ENCODE measurements around the gene GPR160.

Gene GPR160

DNA sequence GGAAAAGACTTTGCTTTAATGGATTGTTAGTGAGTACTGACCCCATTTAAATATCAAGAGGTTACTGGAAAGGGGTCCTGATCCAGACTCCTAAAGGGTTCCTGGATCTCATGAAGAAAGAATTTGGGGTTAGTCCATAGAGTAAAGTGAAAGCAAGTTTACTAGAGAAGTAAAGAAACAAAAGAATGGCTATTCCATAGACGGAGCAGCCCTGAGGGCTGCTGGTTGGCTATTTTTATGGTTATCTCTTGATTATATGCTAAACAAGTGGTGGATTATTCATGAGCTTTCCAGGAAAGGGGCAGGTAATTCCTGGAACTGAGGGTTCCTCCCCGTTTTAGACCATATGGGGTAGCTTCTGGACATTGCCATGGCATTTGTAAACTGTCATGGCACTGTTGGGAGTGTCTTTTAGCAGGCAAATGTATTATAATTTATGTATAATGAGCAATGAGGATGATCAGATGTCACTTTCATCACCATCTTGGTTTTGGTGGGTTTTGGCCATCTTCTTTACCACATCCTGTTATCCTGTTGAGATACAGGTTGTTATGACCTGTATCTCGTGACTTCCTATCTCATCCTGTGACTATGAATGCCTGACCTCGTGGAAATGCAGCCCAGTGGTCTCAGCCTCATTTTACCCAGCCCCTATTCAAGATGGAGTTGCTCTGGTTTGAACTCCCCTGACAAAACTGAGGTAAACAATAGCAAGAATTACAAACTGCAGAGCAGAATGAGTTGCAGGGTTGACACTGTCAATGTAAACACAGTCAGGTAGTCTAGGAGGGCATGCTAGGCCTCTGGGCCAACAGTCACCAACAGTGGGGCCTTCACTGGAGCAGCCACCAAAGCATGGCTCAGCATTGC is 10.3 kb upstream of the GPR160 start:
- no peak for DNase-seq (ENCODE audit: low read depth in 3 of 3, low spot score in 1 of 3)

DNA sequence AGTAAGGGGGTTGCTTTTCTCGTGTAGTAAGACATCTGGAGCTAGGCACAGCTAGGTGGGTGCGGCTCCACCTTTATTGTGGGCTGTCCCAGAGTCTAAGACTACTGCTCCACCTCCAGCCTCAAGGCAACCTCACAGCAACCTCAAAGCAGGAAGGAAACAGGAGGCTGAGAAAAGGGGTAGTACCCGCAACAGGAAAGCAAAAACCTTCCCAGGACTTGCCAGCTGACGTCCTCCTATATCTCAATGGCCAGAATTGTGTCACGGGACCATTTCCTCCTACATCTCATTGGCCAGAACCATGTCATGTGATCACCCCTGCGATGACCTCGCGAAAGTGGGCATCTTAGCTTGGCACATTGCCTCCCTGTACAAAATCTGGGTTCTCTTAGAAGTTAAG is 4.3 kb upstream of the GPR160 start:
- peak in 1 of 3 donors; percentile 16 for DNase-seq (ENCODE audit: low read depth in 3 of 3, low spot score in 1 of 3)

DNA sequence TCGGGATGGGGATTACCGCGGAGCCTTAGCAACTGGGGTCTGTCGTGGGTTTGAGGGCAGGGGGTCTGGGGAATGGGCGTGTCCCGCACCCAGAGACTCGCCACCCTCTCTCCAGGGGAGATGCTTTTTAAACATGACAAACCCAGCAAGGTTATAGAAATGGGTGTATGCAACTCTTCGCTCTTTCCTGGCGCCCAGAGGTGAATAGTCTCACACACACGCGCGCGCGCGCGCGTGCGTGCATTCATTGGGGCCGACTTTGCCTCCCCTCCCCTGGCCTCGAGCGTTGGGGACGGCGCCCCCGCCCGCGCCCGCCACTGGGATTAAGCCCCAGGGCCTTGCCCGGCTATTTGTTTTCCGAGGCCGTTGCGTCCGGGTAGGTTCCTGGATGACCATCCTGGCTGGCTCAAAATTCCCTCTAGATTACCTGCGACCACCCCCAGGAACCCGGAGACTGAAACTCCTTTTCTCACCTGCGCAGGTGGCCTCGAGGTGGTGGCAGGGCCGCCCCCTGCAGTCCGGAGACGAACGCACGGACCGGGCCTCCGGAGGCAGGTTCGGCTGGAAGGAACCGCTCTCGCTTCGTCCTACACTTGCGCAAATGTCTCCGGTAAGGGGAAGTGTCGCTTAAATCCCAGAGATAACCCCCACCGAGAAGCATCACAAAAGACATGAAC is 777 bp downstream of the GPR160 start:
- no peak for DNase-seq (ENCODE audit: low read depth in 3 of 3, low spot score in 1 of 3)

DNA sequence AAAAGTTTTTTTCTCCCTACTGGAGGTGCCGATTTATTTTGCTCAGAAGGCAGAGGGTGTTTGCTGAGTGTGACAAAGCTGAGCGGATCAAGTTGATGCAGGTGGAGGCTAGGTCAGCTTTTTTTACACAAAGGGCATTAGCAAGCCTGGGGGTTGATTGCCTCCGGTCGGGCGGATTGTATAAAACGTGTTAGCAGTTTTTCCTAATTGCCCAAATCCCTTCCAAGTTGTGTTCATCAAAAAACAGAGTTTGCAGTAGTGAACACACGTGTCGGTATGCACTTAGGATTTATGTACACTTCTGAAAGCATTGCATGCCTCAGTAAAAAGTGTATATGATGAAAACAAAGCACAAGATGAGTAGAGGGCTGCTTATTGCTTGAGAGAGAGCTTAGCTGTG is 2.6 kb downstream of the GPR160 start:
- DNase-seq (ENCODE audit: low read depth in 3 of 3, low spot score in 1 of 3): no peak

DNA sequence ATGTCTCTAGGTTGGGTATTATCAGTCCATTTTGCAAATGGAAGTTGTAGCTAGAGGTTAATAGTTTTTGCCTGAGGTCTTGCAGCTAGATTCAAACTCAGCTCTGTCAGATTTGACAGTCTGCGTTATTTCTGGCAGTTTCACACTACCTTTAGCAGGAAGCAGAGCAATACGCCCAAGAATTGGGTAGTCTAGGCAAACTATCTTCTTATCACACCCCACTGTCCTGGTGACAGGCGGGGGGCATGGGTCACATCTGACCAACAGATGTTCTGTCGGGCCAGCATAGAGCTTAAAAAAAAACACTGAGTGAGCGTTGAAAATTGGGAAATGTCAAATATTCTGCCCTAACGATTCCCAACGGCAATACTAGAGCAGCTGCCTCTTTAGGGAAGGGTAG is 5.7 kb downstream of the GPR160 start:
- no peak for DNase-seq (ENCODE audit: low read depth in 3 of 3, low spot score in 1 of 3)

DNA sequence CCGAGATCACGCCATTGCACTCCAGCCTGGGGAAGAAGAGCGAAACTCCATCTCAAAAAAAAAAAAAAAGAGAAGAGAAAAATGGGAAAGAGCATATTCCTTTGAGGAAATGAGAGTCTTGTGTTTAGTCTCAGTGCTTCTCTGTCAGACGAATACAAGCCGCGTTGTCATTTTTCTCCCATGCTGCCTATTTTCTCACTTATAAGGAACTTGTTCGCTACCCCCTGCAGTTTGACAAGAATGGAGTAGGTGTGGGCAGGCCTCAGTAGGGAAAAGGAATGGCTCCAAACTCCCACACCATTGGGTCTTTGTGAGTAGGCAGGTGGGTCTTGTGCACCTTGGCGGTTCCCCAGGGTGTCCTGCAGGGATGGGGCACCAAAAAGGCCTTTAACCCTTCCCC is 6.5 kb downstream of the GPR160 start:
- no peak for DNase-seq (ENCODE audit: low read depth in 3 of 3, low spot score in 1 of 3)

DNA sequence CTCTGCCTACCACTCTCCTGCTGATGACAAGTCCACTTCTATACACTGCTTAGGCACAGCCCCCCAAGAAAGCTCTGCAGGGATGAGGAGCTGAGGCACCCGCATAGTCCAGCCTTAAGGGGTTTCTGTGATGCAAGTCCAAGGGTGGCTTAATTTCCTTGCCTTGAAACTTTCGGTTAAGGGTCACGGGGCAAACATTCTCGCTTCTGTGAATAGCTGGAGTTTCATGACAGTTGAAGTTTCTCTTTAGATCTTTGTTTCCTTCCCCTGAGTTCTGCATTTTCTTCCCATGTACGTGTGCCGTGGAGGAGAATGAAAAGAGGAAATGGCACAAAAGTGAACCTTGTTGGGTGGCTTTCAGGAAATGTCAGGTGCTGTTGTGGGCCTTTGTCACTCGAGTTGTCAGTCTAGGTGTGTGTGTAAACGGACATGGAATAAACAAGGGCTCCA is 7.0 kb downstream of the GPR160 start:
- no peak for DNase-seq (ENCODE audit: low read depth in 3 of 3, low spot score in 1 of 3)

DNA sequence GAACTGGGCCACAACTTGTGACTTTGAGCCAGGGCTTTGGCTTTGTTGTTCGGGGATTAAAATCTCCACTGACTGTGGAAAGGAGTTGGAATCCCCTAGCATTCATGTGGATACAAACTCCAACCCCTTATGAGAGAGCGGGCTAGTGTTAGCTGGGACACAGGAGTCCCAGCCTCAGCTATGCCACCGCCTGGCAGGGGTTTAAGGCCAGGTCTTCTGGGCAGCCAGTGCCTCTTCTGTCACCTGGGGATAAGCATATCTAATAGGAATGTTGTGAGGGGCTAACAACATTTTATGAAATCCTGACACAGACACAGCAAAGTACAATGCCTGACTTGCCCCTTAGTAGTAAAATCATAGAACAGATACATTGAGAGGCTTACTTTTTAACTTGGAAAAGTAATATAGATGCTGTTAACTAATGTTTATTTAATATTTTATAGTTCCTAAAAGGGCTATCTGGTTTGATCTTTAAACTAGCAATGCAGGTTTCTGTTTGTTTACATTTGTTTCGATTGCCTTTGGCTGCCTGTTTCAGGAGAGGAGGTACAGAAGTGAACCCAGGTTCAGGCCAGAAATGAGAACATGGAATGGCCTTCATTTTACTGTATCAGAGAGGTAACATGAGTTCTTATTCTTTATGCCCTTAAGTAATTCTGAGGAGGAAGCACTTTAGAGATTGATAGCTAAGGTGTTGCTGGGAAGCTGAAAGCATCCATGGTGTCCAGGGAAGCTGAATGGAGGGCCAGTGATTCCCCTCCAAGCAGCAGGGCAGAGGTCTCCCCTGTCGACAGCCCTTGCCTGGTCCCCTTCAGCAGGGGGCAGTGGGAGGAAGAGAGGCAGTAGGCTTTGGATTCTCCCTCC is 8.7 kb downstream of the GPR160 start:
- DNase-seq (ENCODE audit: low read depth in 3 of 3, low spot score in 1 of 3): no peak

DNA sequence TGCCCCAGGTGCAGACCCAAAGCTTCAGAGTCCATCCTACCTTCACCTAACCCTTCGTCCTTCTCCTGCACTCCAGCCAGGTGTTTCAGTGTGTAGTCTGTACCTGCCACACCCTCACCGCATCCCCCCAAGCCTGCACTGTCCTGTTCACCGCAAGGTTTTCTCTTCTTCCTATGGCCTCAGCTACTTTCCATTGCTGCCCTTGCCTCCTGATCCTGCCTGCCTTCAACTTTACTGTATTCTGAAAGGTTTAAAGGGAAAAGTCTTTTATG is 9.3 kb downstream of the GPR160 start:
- no peak for DNase-seq (ENCODE audit: low read depth in 3 of 3, low spot score in 1 of 3)

DNA sequence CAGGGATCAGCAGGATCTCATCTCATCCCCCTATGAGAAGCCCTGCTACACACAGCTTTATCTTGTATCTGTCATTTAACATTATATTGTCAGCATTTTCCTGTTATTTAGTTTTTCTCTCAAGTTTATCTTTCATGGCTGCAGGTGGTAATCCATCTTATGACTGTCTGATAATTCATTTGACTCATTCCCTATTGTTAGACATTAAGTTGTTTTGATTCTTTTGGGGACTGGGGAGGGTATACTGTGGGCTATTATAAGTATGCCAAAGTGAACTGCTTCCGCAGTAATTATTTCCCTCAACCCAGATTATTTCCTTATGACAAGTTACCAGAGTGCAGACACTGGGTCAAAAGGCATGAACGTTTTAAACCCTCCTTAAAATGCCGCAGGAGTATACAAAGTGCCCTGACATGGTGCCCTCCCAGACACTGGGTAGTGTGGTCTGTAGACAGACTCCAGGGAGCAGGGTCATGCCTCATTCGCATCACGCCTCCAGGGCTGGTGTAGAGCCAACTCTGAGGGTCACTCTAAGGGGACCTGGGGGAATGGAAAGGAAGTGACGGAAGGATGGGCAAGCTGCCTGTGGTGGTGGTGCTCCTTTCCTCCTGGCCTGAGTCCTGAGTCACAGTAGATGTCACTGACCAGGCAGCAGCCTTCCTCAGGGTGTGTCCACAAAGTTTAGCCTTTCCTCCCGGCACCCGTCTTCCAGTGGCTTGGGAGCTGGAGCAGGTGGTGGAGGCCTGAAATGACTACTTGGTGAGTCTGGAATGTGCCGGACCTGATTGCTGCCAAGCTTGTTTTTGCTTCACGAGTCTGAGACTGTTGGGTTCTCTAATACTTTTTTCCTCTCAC is 11.6 kb downstream of the GPR160 start:
- no peak for DNase-seq (ENCODE audit: low read depth in 3 of 3, low spot score in 1 of 3)

DNA sequence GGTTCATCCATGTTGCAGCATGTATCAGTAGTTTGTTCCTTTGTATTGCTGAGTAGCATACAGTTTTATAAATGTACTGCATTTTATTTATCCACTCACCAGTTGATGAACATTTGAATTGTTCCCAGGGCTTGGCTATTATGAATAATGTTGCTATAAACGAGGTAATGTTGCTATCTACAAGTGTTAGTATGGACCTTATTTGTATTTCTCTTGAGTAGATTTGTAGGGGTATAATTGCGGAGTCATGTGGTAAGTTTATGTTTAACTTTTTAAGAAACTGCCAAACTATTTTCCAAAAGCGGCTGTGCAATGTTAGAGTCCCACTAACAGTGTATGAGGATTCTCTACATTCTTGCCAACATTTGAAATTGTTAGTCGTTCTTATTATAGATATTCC is 13.0 kb downstream of the GPR160 start:
- no peak for DNase-seq (ENCODE audit: low read depth in 3 of 3, low spot score in 1 of 3)

DNA sequence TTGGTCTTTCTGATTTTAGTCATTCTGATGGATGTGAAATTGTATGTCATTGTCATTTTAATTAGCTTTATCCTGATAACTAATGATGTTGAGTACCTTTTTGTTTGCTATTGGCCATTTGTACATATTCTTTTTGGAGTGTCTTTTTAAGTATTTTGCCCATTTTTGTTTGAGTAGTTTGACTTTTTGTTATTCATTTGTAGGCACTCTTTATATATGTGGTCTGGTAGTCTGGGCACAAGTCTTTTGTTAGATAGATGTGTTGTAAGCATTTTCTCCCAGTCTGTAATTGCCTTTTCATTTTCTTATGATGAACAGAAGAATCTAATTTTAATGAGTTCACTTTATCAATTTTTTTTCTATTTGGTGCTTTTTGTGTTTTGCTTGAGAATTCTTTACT is 14.6 kb downstream of the GPR160 start:
- DNase-seq (ENCODE audit: low read depth in 3 of 3, low spot score in 1 of 3): no peak

DNA sequence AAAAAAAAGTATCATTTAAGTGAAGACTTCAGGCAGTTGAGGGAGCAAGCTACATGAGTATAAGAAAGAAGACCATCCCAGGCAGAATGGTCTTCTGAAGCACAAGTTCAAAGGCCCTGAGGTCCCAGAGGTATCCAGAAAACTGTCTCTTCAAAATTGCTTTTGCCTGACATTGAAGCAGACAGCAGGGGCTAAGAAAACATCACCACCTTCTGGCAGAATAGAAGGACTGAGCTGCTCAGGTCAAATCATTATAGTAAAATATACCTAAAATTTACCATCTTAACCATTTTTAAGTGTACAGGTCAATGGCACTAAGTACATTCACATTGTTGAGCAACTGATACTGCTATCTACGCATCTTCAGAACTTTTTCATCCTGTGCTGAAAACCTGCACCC is 16.4 kb downstream of the GPR160 start:
- DNase-seq (ENCODE audit: low read depth in 3 of 3, low spot score in 1 of 3): no peak

DNA sequence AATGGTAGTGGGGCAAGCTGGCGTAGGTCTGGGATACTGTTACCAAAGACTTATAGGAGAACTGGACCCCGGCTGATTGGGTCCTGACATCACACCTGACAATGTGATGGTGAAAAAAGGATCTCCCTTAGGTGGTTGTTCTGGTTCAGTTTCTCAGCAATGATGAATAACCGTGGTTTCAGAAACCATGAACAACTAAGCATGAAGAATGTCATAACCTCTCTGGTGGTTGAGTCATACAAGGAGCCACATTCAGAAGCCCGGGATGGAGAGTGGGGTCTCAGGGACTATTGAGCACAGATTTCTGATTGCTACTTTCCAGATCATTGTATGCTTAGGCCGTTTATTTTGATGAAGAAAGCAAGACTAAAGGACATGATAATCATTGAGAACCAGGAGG is 17.4 kb downstream of the GPR160 start:
- DNase-seq (ENCODE audit: low read depth in 3 of 3, low spot score in 1 of 3): no peak

DNA sequence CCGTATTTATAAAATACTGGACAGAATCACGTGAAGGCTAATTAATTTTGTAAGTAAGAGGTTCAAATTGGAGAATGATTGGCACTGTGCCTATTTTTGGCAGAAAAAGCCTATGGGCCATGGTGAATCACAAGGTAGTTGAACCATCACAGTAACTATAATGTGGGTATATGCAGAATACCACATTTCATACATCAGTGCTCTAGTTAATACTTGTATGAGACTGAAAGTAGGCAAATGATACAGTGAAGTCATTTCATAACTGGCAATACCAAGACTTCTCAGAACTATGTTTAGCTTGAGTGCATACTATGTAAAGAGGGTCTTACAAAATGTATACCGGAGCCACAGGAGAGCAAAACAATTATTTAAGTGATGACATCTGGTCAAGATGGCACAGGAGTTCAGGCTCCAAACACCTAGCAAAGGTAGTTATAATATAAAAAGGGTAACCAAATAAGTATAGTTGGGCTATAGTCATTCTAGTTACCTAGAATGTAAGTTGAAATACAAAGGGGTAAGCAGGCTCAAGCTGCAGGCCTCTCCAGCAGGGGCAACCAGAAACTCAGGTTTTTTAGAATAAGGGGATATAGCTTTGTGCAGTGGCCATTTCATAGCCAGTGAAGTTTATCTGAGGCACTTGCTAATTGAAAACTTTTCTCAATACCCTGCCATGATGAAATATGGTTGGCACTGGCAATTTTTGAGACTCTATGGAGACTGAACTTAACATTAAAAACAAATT is 19.1 kb downstream of the GPR160 start:
- DNase-seq (ENCODE audit: low read depth in 3 of 3, low spot score in 1 of 3): no peak

DNA sequence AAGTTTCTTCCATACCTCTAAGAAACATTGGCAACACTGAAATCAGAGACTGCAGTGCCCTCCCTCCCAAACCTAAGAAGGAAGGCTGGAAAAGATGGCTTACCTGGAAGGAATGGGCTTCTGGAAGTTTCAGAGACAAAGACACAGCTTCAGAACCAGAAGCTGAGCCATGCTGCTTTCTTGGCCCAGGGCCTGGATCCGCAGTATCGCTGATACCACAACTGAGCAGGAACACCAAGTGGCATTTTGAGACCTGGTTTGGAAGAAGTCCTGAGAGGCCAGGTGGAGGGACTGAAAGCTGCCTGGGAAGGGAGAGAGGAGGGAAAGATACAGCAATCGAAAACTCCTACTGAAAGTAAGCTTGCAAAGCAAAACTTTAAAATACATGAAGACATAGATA is 19.8 kb downstream of the GPR160 start:
- DNase-seq (ENCODE audit: low read depth in 3 of 3, low spot score in 1 of 3): no peak

DNA sequence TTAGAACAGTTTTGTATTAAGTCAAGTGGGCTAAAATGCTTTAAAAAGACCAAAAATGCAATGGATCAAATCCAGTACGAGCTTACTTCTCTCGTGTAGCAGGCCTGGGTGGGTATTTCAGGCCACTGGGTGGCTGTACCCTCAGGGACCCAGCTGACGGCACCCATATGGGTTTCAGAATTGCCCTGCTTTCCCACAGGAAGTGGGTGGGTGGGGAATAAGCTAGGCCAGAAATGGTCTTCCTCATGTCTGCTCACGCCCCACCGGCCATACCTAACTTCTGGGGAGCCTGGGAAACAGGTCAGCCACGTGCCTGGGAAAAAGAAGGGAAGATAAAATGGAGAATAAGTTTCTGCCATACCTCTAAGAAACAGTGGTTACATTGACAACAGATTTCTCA is 20.3 kb downstream of the GPR160 start:
- DNase-seq (ENCODE audit: low read depth in 3 of 3, low spot score in 1 of 3): no peak

DNA sequence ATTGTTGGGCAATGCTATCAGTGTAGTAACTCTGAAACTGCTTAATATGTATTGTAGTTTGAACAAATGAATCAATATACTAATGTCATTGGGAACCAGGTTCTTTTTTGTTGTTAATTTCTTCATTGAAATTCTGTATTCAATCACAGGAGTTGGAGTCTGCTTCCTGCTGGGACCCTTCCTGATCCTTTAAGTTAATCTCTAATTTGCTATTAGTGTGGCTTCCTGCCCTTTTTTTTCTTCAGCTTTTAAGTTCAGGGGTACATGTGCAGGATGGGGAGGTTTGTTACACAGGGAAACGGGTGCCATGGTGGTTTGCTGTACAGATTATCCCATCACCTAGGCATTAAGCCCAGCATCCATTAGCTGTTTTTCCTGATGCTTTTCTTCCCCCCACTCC is 21.7 kb downstream of the GPR160 start:
- DNase-seq (ENCODE audit: low read depth in 3 of 3, low spot score in 1 of 3): no peak

DNA sequence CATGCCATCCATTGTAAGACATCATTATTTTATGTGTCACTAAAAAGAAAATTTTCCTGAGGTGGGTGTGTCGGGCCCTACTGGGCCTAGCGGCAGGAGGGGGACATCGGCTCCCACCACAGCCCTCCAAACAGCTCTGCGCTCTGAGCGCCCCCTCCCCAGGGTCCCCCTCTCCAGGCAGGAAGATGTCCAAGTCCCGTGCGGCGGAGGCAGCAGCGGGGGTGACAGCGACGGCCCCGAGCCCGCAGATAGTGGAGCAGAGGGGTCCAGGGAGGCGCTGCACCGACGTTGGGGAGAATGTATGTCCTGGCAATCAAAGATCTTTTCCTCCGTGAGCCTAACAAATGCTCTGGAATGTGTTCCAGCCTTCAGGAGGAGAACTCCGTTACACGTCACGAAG is 24.3 kb downstream of the GPR160 start:
- no peak for DNase-seq (ENCODE audit: low read depth in 3 of 3, low spot score in 1 of 3)

DNA sequence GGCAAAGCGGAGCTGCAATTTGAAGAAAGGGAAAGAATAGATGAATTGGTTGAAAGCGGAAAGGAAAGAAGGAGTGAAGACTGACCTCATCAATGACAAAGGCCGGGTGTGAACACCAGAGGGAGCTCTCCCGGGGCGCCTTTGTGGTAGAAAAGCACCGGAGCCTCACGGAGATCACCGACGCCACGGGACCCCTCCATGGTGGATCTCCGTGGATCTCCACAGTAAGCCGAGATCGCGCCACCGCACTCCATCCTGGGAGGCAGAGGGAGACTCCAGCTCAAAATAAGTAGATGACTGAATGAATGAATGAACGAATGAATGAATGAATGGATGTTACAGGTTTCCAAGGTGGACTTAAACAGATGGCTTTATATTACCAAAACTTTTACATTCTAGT is 25.0 kb downstream of the GPR160 start:
- DNase-seq (ENCODE audit: low read depth in 3 of 3, low spot score in 1 of 3): no peak
